ENCODE data around the gene SLC14A1. TPM values are rescaled to one million over a fixed set of nuclear protein-coding genes. Genes with fewer than 3 reads are reported as not detected.

The SLC14A1 gene
- total RNA-seq, 4 donors from 2014 or later, result 0.59 to 15.7 (median 4.6) TPM

DNA sequence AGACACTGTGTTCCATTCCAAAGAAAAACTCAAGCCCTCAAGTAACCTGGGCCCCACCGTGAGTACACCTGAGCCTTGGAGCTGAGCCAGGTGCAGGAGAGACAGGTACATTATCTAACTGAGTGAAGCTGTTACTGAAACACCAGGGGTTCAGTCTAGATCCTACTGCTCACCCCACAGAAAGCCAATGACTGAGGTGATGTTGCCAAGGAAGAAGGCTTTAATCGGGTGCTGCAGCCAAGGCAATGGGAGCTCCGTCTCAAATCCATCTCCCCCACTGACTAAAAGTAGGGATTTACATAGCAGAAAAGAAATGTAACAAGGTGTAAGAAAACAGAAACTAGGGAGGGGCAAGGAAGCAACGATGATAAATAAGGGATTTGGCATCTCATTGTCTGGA lies 15.2 kb upstream of the SLC14A1 start:
- H3K4me3 ChIP-seq (ENCODE audit: low read depth, poor library complexity, severe bottlenecking), result no peak overlapping the region
- WGBS, 2 donors, result 78 to 94% methylated on average over 4 of the region's 4 CpGs
- TF ChIP-seq, protein P1, sequence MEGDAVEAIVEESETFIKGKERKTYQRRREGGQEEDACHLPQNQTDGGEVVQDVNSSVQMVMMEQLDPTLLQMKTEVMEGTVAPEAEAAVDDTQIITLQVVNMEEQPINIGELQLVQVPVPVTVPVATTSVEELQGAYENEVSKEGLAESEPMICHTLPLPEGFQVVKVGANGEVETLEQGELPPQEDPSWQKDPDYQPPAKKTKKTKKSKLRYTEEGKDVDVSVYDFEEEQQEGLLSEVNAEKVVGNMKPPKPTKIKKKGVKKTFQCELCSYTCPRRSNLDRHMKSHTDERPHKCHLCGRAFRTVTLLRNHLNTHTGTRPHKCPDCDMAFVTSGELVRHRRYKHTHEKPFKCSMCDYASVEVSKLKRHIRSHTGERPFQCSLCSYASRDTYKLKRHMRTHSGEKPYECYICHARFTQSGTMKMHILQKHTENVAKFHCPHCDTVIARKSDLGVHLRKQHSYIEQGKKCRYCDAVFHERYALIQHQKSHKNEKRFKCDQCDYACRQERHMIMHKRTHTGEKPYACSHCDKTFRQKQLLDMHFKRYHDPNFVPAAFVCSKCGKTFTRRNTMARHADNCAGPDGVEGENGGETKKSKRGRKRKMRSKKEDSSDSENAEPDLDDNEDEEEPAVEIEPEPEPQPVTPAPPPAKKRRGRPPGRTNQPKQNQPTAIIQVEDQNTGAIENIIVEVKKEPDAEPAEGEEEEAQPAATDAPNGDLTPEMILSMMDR (IDR thresholded peaks at IDR 0.05), result no peak
- TF ChIP-seq POLR2A (IDR thresholded peaks at IDR 0.05), result no peak
- intact Hi-C loops (cut with DNase I; ENCODE audit: low total_unique reads), result no loop called here
- no peak for DNase-seq (ENCODE audit: low spot score in 2 of 2)

DNA sequence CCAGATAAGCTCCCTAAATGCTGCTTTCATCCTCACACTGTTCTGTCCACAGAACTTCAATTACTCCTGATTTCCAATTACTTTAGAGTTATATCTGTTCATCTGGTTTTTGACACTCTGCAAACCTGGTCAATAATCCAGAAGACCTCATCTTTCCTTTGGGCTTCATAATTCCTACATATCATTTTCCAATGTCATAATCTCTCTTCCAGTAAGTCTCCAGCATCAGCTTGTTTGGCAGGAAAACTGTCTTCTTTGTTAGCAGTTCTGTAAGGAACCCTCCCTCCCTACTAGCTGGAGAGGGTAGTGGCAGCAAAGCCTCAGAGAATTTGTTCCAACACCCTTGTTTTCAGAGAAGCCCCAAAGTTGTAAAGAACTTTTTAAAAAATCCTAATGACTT lies 11.9 kb upstream of the SLC14A1 start:
- H3K4me3 ChIP-seq (ENCODE audit: low read depth, poor library complexity, severe bottlenecking), result no peak overlapping the region
- no peak for TF ChIP-seq POLR2A (IDR thresholded peaks at IDR 0.05)
- TF ChIP-seq, protein P1 (IDR thresholded peaks at IDR 0.05), result no peak
- intact Hi-C loops (cut with DNase I; ENCODE audit: low total_unique reads), result loop anchor here (10.0 kb wide), 2 partner anchors 163 to 273 kb away; no protein-coding TSS in a partner anchor
- no peak for DNase-seq (ENCODE audit: low spot score in 2 of 2)

GRCh38 chr18:45713239-45713638 lies 10.7 kb upstream of the SLC14A1 start:
- no peak for DNase-seq (ENCODE audit: low spot score in 2 of 2)
- TF ChIP-seq, protein P1 (IDR thresholded peaks at IDR 0.05), result no peak
- TF ChIP-seq POLR2A (IDR thresholded peaks at IDR 0.05), result no peak
- H3K4me3 ChIP-seq (ENCODE audit: low read depth, poor library complexity, severe bottlenecking), result no peak overlapping the region
- 92 to 100% methylated on average over 1 of the region's 1 CpG for WGBS, 2 donors
- intact Hi-C loops (cut with DNase I; ENCODE audit: low total_unique reads), result loop anchor here (10.0 kb wide), 2 partner anchors 162 to 272 kb away; no protein-coding TSS in a partner anchor

GRCh38 chr18:45715212-45715780 lies 8.7 kb upstream of the SLC14A1 start:
- no peak overlapping the region for H3K4me3 ChIP-seq (ENCODE audit: low read depth, poor library complexity, severe bottlenecking)
- no peak for DNase-seq (ENCODE audit: low spot score in 2 of 2)
- 74 to 89% methylated on average over 5 of the region's 5 CpGs for WGBS, 2 donors
- TF ChIP-seq, protein P1 (IDR thresholded peaks at IDR 0.05), result no peak
- TF ChIP-seq POLR2A (IDR thresholded peaks at IDR 0.05), result no peak
- intact Hi-C loops (cut with DNase I; ENCODE audit: low total_unique reads), result loop anchor here (10.0 kb wide), 2 partner anchors 160 to 270 kb away; no protein-coding TSS in a partner anchor

GRCh38 chr18:45719106-45719505 lies 4.9 kb upstream of the SLC14A1 start:
- intact Hi-C loops (cut with DNase I; ENCODE audit: low total_unique reads), result loop anchor here (10.0 kb wide), 2 partner anchors 156 to 266 kb away; no protein-coding TSS in a partner anchor
- WGBS, 2 donors, result 73 to 76% methylated on average over 7 of the region's 7 CpGs
- no peak for TF ChIP-seq POLR2A (IDR thresholded peaks at IDR 0.05)
- TF ChIP-seq, protein P1 (IDR thresholded peaks at IDR 0.05), result no peak

GRCh38 chr18:45722899-45723298 lies 1.1 kb upstream of the SLC14A1 start:
- TF ChIP-seq POLR2A (IDR thresholded peaks at IDR 0.05), result no peak
- TF ChIP-seq, protein P1 (IDR thresholded peaks at IDR 0.05), result no peak
- DNase-seq (ENCODE audit: low spot score in 2 of 2), result peak; percentile 31 to 93
- no peak overlapping the region for H3K4me3 ChIP-seq (ENCODE audit: low read depth, poor library complexity, severe bottlenecking)
- intact Hi-C loops (cut with DNase I; ENCODE audit: low total_unique reads), result no loop called here
- WGBS, 2 donors, result 1 to 5% methylated on average over 5 of the region's 5 CpGs

More at GRCh38 chr18:45719106-45719505, 4.9 kb upstream of the SLC14A1 start:
- H3K4me3 ChIP-seq (ENCODE audit: low read depth, poor library complexity, severe bottlenecking), result no peak overlapping the region
- DNase-seq (ENCODE audit: low spot score in 2 of 2), result no peak
